ENCODE data around the gene MVP. TPM values are rescaled to one million over a fixed set of nuclear protein-coding genes. Genes with fewer than 3 reads are reported as not detected.

Gene MVP
- total RNA-seq, 1 donor from 2014 or later: 361 TPM

Other genes with a start within 250 kb of the MVP start
- not detected in 2 replicates for gene SPN, start 157.2 kb upstream of the MVP start, total RNA-seq
- 20.7 and 31.0 TPM in 2 replicates for gene QPRT, start 141.3 kb upstream of the MVP start, total RNA-seq
- not detected in 2 replicates for gene C16orf54, start 74.5 kb upstream of the MVP start, total RNA-seq
- not detected in 2 replicates for gene ZG16, start 42.2 kb upstream of the MVP start, total RNA-seq
- gene KIF22, start 29.7 kb upstream of the MVP start, total RNA-seq: 10.2 and 10.9 TPM in 2 replicates
- 136 and 218 TPM in 2 replicates for gene MAZ, start 13.9 kb upstream of the MVP start, total RNA-seq
- gene PRRT2, start 8.3 kb upstream of the MVP start, total RNA-seq: 0.83 and 3.1 TPM in 2 replicates
- 38.4 and 49.0 TPM in 2 replicates for gene PAGR1, start 4.3 kb upstream of the MVP start, total RNA-seq
- 47.2 and 53.9 TPM in 2 replicates for gene CDIPT, start 42.8 kb downstream of the MVP start, total RNA-seq
- 6.4 and 11.8 TPM in 2 replicates for gene SEZ6L2, start 79.1 kb downstream of the MVP start, total RNA-seq
- gene ASPHD1, start 80.0 kb downstream of the MVP start, total RNA-seq: 3.9 and 4.0 TPM in 2 replicates
- gene KCTD13, start 105.8 kb downstream of the MVP start, total RNA-seq: 6.8 and 9.3 TPM in 2 replicates
- 89.8 and 92.2 TPM in 2 replicates for gene TMEM219, start 141.6 kb downstream of the MVP start, total RNA-seq
- 49.9 and 75.7 TPM in 2 replicates for gene TAOK2, start 153.4 kb downstream of the MVP start, total RNA-seq
- gene HIRIP3, start 175.2 kb downstream of the MVP start, total RNA-seq: 11.9 and 12.7 TPM in 2 replicates
- gene INO80E, start 175.8 kb downstream of the MVP start, total RNA-seq: 43.8 and 97.6 TPM in 2 replicates
- gene DOC2A, start 190.6 kb downstream of the MVP start, total RNA-seq: not detected in 2 replicates
- not detected in 2 replicates for gene C16orf92, start 202.7 kb downstream of the MVP start, total RNA-seq
- 0.21 and 1.0 TPM in 2 replicates for gene TLCD3B, start 210.8 kb downstream of the MVP start, total RNA-seq
- 2,927 and 3,693 TPM in 2 replicates for gene ALDOA, start 245.3 kb downstream of the MVP start, total RNA-seq

Data from myocyte (in vitro differentiated cells).